ENCODE data around the gene LIAS. TPM values are rescaled to one million over a fixed set of nuclear protein-coding genes. Genes with fewer than 3 reads are reported as not detected.

Gene LIAS
- total and polyA plus RNA-seq, 7 experiments from 2014 or later: 12.5 to 27.8 (median 16.4) TPM

DNA sequence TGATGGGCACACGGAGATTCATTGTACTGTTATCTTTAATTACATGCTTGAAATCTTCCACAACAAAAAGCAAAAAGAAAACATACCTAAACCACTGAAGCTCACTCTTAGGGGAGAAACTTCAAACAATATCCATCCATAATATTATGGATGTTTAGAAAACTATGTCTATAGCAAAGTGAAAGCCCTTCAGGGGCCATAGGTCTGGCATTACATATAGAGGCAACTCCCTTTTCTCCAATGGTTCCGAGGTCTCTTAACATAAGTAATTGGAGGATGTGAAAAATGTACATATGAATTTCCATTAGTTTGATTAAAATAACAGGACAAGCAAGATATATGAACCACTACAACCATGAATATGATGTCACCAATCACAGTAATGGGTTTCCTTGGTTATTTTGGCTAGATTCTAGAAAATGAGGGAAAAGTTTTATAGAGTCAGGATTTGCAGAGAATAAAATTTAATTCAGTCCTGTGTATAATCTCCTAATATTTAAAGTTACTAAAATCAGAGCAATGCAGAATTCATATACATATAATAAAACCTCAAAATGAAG lies 57.6 kb downstream of the LIAS start:
- Mint-ChIP-seq H3K4me1 (no peaks in the 10 kb centered on the region), H3K27ac (no peak overlapping the region), H3K4me3 (no peak overlapping the region), H3K36me3 (peaks cover 5 to 11% (median 9%) of the 10 kb centered on the region in 5 donors), H3K9me3 (no peaks in the 10 kb centered on the region), H3K27me3 (no peaks in the 10 kb centered on the region)
- Histone ChIP-seq H3K36me3 (ENCODE audit: control insufficient read depth in 2 of 3, insufficient read depth in 3 of 3, low read length in 3 of 3) (peaks cover 0 to 15% (median 0%) of the 10 kb centered on the region in 3 experiments), H3K27me3 (ENCODE audit: control insufficient read depth in 2 of 2, insufficient read depth in 2 of 2, low read length in 2 of 2) (no peaks in the 10 kb centered on the region), H3K4me3 (ENCODE audit: low read length) (no peak overlapping the region), H3K9me3 (ENCODE audit: control insufficient read depth in 2 of 3, low read length in 3 of 3) (no peaks in the 10 kb centered on the region), H3K4me1 (ENCODE audit: control insufficient read depth in 2 of 2, insufficient read depth in 2 of 2, low read length in 2 of 2) (no peaks in the 10 kb centered on the region), H3K27ac (ENCODE audit: low read depth, low read length) (no peak overlapping the region)
- POLR2A ChIA-PET: no interaction called here
- CTCF ChIA-PET: no interaction called here
- intact Hi-C loops (cut with micrococcal nuclease): no loop called here
- ATAC-seq: no peak
- DNase-seq: no peak

DNA sequence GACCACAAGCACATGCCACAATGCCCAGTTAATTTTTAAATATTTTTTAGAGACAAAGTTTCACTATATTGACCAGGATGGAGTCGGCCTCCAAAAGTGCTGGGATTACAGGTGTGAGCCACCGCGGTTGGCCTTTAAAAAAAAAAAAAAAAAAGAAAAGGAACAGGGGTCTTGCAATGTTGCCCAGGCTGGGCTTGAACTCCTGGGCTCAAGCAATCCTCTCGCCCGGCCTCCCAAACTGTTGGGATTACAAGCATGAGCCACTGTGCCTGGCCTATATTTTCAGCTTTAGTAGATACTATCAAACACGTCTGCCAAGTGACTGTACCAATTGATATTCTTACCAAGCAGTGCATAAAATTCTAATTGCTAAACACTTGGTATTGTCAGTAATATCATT lies 59.6 kb downstream of the LIAS start:
- Histone ChIP-seq H3K27ac (ENCODE audit: low read depth, low read length) (no peak overlapping the region), H3K36me3 (ENCODE audit: control insufficient read depth in 2 of 3, insufficient read depth in 3 of 3, low read length in 3 of 3) (peaks cover 0 to 8% (median 0%) of the 10 kb centered on the region in 3 experiments), H3K4me1 (ENCODE audit: control insufficient read depth in 2 of 2, insufficient read depth in 2 of 2, low read length in 2 of 2) (no peaks in the 10 kb centered on the region), H3K4me3 (ENCODE audit: low read length) (no peak overlapping the region), H3K27me3 (ENCODE audit: control insufficient read depth in 2 of 2, insufficient read depth in 2 of 2, low read length in 2 of 2) (no peaks in the 10 kb centered on the region), H3K9me3 (ENCODE audit: control insufficient read depth in 2 of 3, low read length in 3 of 3) (no peaks in the 10 kb centered on the region)
- no peak for ATAC-seq
- Mint-ChIP-seq H3K4me3 (no peak overlapping the region), H3K9me3 (no peaks in the 10 kb centered on the region), H3K36me3 (peaks cover 0 to 7% (median 5%) of the 10 kb centered on the region in 5 donors), H3K4me1 (no peaks in the 10 kb centered on the region), H3K27ac (no peak overlapping the region), H3K27me3 (no peaks in the 10 kb centered on the region)
- CTCF ChIA-PET: interaction anchor here (0.7 kb wide), 1 partner anchor 460 kb away, joined by 3 read pairs; no protein-coding TSS in a partner anchor
- intact Hi-C loops (cut with micrococcal nuclease): no loop called here
- DNase-seq: no peak
- POLR2A ChIA-PET: no interaction called here

DNA sequence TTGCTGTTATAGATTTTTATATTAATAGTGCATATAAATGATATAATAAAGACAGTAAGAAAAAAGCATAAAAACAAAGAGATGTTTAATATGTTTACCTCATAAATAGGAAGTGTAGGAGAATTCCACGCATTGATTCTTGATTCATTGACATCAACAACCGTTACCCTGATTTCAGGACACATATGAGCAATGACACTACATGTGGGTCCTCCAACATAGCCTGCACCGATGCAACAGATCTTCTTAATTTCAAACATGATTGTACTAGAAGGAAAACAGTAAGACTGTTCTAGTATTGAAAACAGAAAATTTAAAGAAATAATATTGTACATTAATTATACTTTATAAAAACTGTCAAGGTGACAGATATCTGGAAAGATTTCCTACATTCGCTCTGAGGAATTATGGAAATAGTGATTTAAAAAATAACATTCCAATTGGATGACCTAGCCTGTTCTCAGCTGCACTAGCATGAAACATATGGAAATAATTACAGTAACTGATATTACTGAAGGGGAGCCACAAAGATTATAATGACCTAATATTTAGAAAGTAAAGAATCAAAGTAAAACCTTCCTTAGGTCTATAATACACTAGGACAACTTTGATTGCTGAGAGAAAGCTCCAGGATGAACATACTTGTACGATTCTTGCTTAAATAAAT lies 62.5 kb downstream of the LIAS start:
- intact Hi-C loops (cut with micrococcal nuclease): loop anchor here in 1 of 2 donors (10.0 kb wide), 3 partner anchors 157 to 783 kb away; partner anchors contain the start of genes RFC1 and RHOH
- no peak overlapping the region for H3K4me3 ChIP-seq (ENCODE audit: low read length)
- H3K9me3 ChIP-seq (ENCODE audit: control insufficient read depth in 2 of 3, low read length in 3 of 3): no peaks in the 10 kb centered on the region
- Mint-ChIP-seq H3K27me3 (no peaks in the 10 kb centered on the region), H3K4me1 (peaks cover under 1 to 10% (median 8%) of the 10 kb centered on the region in 7 donors), H3K27ac (no peak overlapping the region), H3K36me3 (peaks cover 0 to 3% (median 2%) of the 10 kb centered on the region in 5 donors), H3K4me3 (no peak overlapping the region), H3K9me3 (no peaks in the 10 kb centered on the region)
- no peak overlapping the region for H3K27ac ChIP-seq (ENCODE audit: low read depth, low read length)
- DNase-seq (no peak), ATAC-seq (no peak)
- POLR2A ChIA-PET: no interaction called here
- peaks cover 4 to 6% of the 10 kb centered on the region in 2 donors for H3K4me1 ChIP-seq (ENCODE audit: control insufficient read depth in 2 of 2, insufficient read depth in 2 of 2, low read length in 2 of 2)
- CTCF ChIA-PET: interaction anchor here (0.6 kb wide), 1 partner anchor 488 kb away, joined by 3 read pairs; no protein-coding TSS in a partner anchor
- no peaks in the 10 kb centered on the region for H3K27me3 ChIP-seq (ENCODE audit: control insufficient read depth in 2 of 2, insufficient read depth in 2 of 2, low read length in 2 of 2)
- peaks cover 0 to 8% (median 0%) of the 10 kb centered on the region in 3 experiments for H3K36me3 ChIP-seq (ENCODE audit: control insufficient read depth in 2 of 3, insufficient read depth in 3 of 3, low read length in 3 of 3)

DNA sequence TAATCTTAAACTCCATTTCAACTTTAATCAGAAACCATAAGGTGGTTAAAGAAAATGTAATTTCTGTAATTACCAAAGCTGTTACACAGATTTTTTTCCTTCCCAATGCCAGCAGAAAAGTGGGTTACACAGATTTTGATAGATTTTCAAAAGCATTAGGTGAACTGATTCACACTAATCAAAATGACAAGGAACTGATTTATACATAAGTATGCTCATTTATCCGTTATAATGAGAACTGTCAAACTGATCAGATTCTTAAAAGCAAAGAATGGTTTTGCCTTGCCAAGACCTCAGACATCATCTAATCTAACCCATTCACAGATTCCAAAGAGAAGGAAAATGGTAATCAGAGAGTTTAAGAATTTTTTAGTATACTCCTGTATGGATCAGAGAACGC lies 63.2 kb downstream of the LIAS start:
- H3K27me3 Mint-ChIP-seq: no peaks in the 10 kb centered on the region
- Histone ChIP-seq H3K4me1 (ENCODE audit: control insufficient read depth in 2 of 2, insufficient read depth in 2 of 2, low read length in 2 of 2) (peaks cover 6 to 7% of the 10 kb centered on the region in 2 donors), H3K27me3 (ENCODE audit: control insufficient read depth in 2 of 2, insufficient read depth in 2 of 2, low read length in 2 of 2) (no peaks in the 10 kb centered on the region), H3K36me3 (ENCODE audit: control insufficient read depth in 2 of 3, insufficient read depth in 3 of 3, low read length in 3 of 3) (peaks cover 0 to 10% (median 0%) of the 10 kb centered on the region in 3 experiments), H3K9me3 (ENCODE audit: control insufficient read depth in 2 of 3, low read length in 3 of 3) (no peaks in the 10 kb centered on the region), H3K4me3 (ENCODE audit: low read length) (no peak overlapping the region), H3K27ac (ENCODE audit: low read depth, low read length) (no peak overlapping the region)
- CTCF ChIA-PET: interaction anchor here (0.6 kb wide), 1 partner anchor 12 kb away, joined by 3 read pairs; no protein-coding TSS in a partner anchor
- H3K36me3 Mint-ChIP-seq: no peaks in the 10 kb centered on the region
- ATAC-seq (no peak), DNase-seq (no peak)
- POLR2A ChIA-PET: no interaction called here
- no peaks in the 10 kb centered on the region for H3K9me3 Mint-ChIP-seq
- H3K4me3 Mint-ChIP-seq: no peak overlapping the region
- H3K4me1 Mint-ChIP-seq: peaks cover 5 to 14% (median 12%) of the 10 kb centered on the region in 7 donors
- intact Hi-C loops (cut with micrococcal nuclease): loop anchor here in 1 of 2 donors (10.0 kb wide), 3 partner anchors 157 to 783 kb away; partner anchors contain the start of genes RFC1 and RHOH
- no peak overlapping the region for H3K27ac Mint-ChIP-seq

DNA sequence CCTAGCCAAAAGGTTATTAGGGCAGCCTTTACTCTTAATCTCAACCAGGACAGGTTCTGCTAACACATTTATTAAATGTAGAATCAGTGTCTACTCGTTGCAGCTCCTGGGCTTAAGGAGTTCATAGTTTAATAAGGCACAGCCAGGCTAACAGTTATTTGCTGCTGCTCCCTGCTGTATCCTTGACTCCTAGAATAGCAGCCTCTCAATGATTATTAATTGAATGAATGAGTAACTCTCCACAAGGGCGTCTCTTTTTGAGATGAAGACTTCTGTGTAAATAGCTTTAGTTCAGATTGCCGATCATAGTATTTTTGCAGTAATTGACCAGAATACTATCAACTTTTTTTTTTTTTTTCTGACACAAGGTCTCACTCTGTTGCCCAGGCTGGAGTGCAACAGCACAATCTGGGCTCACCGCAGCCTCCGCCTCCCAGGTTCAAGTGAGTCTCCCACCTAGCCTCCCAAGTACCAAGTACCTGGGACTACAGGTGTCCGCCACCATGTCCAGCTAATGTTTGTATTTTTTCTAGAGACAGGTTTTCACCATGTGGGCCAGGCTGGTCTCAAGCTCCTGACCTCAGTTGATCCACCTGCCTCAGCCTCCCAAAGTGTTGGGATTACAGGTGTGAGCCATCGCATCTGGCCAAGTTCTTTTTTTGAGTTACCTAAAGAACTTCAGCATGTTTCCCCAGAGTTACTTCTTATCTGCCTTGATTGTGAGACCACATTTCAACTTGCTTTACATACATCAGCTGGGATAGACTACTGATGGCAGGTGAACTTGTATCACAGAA lies 65.5 kb downstream of the LIAS start:
- no peak overlapping the region for H3K4me3 Mint-ChIP-seq
- intact Hi-C loops (cut with micrococcal nuclease): loop anchor here in 1 of 2 donors (10.0 kb wide), 3 partner anchors 160 to 780 kb away; partner anchors contain the start of genes RFC1 and RHOH
- ChIA-PET CTCF (no interaction called here), POLR2A (interaction anchor here (0.5 to 0.8 kb wide), 3 partner anchors 31 to 759 kb away, joined by 3 to 5 read pairs (median 4); no protein-coding TSS in a partner anchor)
- H3K4me1 ChIP-seq (ENCODE audit: control insufficient read depth in 2 of 2, insufficient read depth in 2 of 2, low read length in 2 of 2): peaks cover 7 to 10% of the 10 kb centered on the region in 2 donors
- H3K27me3 Mint-ChIP-seq: no peaks in the 10 kb centered on the region
- no peaks in the 10 kb centered on the region for H3K9me3 ChIP-seq (ENCODE audit: control insufficient read depth in 2 of 3, low read length in 3 of 3)
- peaks cover 0 to 9% (median 0%) of the 10 kb centered on the region in 3 experiments for H3K36me3 ChIP-seq (ENCODE audit: control insufficient read depth in 2 of 3, insufficient read depth in 3 of 3, low read length in 3 of 3)
- no peak overlapping the region for H3K27ac ChIP-seq (ENCODE audit: low read depth, low read length)
- no peak overlapping the region for H3K4me3 ChIP-seq (ENCODE audit: low read length)
- ATAC-seq (no peak), DNase-seq (no peak)
- H3K9me3 Mint-ChIP-seq: no peaks in the 10 kb centered on the region
- no peaks in the 10 kb centered on the region for H3K27me3 ChIP-seq (ENCODE audit: control insufficient read depth in 2 of 2, insufficient read depth in 2 of 2, low read length in 2 of 2)
- peaks cover 11 to 23% (median 19%) of the 10 kb centered on the region in 7 donors for H3K4me1 Mint-ChIP-seq
- H3K36me3 Mint-ChIP-seq: peaks cover 0 to 4% (median 0%) of the 10 kb centered on the region in 5 donors
- no peak overlapping the region for H3K27ac Mint-ChIP-seq
